Measurements from ENCODE around the gene LBHD2.

Gene LBHD2

DNA sequence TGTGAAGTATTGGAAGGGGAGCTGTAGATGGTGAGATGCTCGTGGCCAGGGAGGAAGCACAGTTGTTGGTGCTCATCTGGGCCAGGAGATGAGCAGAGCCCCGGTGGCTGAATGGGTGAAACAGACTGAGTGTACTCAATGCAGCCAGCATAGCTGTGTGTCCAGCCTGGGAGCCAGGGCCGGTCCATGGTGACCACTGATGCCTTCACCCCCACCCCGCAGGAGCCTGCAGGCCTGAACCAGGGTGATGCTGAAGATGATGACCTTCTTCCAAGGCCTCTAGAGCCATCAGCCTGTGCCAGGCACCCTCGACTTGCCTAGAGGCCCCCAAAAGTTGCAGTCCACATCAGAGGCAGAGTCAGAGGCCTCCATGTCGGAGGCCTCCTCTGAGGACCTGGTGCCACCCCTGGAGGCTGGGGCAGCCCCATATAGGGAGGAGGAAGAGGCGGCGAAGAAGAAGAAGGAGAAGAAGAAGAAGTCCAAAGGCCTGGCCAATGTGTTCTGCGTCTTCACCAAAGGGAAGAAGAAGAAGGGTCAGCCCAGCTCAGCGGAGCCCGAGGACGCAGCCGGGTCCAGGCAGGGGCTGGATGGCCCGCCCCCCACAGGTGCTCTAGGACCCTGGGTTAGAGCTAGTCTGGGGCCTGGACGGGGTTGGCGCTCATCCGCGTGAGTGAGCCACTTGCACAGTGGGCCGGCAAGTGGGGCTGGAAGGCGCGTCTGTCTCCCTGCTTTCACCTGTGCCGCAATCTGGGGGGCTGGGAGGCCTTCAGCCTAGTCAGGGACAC, 42.3 kb downstream of the LBHD2 start:
- H3K36me3 ChIP-seq (ENCODE audit: control insufficient read depth, insufficient read depth, low read length) = peaks cover 9% of the 10 kb centered on the region
- no peak for DNase-seq (ENCODE audit: extremely low read depth, insufficient read length)
- H3K4me3 ChIP-seq (replicated peaks; ENCODE audit: low read depth, low read length) = no peak overlapping the region
- TF ChIP-seq, protein P1, sequence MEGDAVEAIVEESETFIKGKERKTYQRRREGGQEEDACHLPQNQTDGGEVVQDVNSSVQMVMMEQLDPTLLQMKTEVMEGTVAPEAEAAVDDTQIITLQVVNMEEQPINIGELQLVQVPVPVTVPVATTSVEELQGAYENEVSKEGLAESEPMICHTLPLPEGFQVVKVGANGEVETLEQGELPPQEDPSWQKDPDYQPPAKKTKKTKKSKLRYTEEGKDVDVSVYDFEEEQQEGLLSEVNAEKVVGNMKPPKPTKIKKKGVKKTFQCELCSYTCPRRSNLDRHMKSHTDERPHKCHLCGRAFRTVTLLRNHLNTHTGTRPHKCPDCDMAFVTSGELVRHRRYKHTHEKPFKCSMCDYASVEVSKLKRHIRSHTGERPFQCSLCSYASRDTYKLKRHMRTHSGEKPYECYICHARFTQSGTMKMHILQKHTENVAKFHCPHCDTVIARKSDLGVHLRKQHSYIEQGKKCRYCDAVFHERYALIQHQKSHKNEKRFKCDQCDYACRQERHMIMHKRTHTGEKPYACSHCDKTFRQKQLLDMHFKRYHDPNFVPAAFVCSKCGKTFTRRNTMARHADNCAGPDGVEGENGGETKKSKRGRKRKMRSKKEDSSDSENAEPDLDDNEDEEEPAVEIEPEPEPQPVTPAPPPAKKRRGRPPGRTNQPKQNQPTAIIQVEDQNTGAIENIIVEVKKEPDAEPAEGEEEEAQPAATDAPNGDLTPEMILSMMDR (IDR thresholded peaks at IDR 0.05; ENCODE audit: insufficient read depth, low read length, poor library complexity, severe bottlenecking) = no peak
- H3K27me3 ChIP-seq (replicated peaks; ENCODE audit: control insufficient read depth, insufficient read depth, low read length) = no peaks in the 10 kb centered on the region

DNA sequence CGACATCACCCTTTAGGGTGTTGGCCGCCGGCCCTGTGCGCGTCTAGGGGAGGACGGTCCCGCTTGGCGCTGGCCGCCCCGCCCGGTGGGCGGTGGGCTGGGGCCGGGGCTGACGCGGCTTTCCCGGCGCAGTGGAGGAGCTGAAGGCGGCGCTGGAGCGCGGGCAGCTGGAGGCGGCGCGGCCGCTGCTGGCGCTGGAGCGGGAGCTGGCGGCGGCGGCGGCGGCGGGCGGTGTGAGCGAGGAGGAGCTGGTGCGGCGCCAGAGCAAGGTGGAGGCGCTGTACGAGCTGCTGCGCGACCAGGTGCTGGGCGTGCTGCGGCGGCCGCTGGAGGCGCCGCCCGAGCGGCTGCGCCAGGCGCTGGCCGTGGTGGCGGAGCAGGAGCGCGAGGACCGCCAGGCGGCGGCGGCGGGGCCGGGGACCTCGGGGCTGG, 42.9 kb downstream of the LBHD2 start:
- TF ChIP-seq, protein P1 (IDR thresholded peaks at IDR 0.05; ENCODE audit: insufficient read depth, low read length, poor library complexity, severe bottlenecking) = no peak
- DNase-seq (ENCODE audit: extremely low read depth, insufficient read length) = no peak
- Histone ChIP-seq H3K4me3 (replicated peaks; ENCODE audit: low read depth, low read length) (no peak overlapping the region), H3K27me3 (replicated peaks; ENCODE audit: control insufficient read depth, insufficient read depth, low read length) (no peaks in the 10 kb centered on the region), H3K36me3 (ENCODE audit: control insufficient read depth, insufficient read depth, low read length) (peaks cover 9% of the 10 kb centered on the region)

DNA sequence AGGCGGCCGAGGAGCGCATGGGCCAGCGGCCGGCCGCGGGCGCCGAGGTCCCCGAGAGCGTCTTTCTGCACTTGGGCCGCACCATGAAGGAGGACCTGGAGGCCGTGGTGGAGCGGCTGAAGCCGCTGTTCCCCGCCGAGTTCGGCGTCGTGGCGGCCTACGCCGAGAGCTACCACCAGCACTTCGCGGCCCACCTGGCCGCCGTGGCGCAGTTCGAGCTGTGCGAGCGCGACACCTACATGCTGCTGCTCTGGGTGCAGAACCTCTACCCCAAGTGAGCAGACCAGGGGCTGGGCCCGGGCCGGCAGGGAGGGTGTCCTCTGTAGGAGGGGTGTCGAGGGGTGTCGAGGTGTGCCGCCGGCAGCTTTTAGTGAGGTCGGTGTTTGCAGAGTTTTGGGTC, 43.3 kb downstream of the LBHD2 start:
- Histone ChIP-seq H3K27me3 (replicated peaks; ENCODE audit: control insufficient read depth, insufficient read depth, low read length) (no peaks in the 10 kb centered on the region), H3K4me3 (replicated peaks; ENCODE audit: low read depth, low read length) (no peak overlapping the region), H3K36me3 (ENCODE audit: control insufficient read depth, insufficient read depth, low read length) (peaks cover 9% of the 10 kb centered on the region)
- TF ChIP-seq, protein P1 (IDR thresholded peaks at IDR 0.05; ENCODE audit: insufficient read depth, low read length, poor library complexity, severe bottlenecking) = no peak
- no peak for DNase-seq (ENCODE audit: extremely low read depth, insufficient read length)

DNA sequence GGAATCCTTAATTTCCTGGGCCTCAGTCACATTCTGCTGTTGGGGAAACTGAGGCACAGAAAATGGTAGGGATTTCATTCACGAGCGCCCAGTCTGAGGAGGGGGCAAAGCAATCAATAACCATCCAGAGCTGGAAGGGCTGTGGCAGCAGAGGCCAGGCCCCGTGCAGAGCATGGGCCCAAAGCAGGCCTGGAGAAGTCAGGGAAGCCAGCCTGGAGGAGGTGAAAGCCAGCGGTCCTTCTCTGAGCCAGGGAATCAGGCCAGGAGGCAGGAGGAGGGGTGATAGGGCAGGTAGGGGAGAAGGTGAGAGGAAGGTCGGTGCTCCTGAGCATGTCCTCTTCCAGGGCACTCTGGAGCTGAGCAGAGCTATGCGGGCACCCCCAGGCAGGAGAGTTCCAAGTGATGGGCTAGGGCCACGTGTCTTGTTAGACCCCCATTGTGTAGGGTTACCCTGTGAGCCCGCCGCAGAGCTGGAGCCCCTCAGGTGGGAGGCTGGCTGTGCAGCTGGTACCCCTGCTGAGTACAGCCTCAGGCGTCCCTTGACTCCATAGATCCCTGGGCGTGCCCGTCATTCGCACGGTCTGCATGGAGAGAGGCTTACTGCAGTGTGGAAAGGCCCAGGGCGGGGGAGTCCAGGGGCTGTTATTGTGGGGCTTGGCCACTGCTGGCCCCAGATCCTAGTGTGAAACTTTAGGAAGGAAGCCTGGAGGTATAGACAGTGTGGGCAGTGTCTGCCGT, 44.0 kb downstream of the LBHD2 start:
- Histone ChIP-seq H3K36me3 (ENCODE audit: control insufficient read depth, insufficient read depth, low read length) (peaks cover 9% of the 10 kb centered on the region), H3K4me3 (replicated peaks; ENCODE audit: low read depth, low read length) (no peak overlapping the region), H3K27me3 (replicated peaks; ENCODE audit: control insufficient read depth, insufficient read depth, low read length) (no peaks in the 10 kb centered on the region)
- TF ChIP-seq, protein P1 (IDR thresholded peaks at IDR 0.05; ENCODE audit: insufficient read depth, low read length, poor library complexity, severe bottlenecking) = no peak
- no peak for DNase-seq (ENCODE audit: extremely low read depth, insufficient read length)

DNA sequence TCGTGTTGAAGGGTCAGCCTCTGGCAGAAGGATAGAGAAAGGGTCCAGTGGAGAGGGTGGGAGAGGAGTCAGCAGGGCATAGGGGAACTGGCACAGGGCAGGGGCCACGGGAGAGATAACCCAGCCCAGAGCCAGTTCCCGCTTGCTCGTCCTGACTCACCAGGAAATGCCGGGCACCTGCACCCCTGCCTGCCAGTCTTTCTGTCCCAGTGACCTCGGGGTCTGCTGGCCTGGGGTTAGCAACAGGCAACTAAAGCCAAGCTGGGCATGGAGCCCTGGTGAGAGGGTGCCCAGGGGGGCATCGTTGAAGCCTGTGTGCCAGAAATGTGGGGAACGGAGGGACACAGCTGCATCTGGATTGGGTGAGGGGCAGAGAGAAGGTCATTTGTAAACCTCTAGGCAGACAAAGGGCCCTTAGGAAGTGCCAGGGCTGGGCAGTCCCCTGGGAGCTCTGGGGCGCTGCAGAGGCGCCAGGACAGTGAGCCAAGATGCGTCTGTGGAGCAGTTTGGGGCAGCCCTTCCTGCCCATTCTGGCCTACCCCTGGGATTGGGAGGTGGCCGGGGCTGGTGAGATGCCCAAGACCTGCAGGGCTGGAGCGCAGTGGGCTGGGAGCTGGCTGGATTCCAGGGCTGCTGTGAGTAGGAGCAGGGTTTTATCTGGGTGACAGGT, 44.8 kb downstream of the LBHD2 start:
- TF ChIP-seq, protein P1 (IDR thresholded peaks at IDR 0.05; ENCODE audit: insufficient read depth, low read length, poor library complexity, severe bottlenecking) = no peak
- no peak for DNase-seq (ENCODE audit: extremely low read depth, insufficient read length)

More for the DNA sequence above, 44.8 kb downstream of the LBHD2 start:
- Histone ChIP-seq H3K4me3 (replicated peaks; ENCODE audit: low read depth, low read length) (no peak overlapping the region), H3K27me3 (replicated peaks; ENCODE audit: control insufficient read depth, insufficient read depth, low read length) (no peaks in the 10 kb centered on the region), H3K36me3 (ENCODE audit: control insufficient read depth, insufficient read depth, low read length) (peaks cover 13% of the 10 kb centered on the region)

Measured in GM06990 (cell line).